MM.1S (cell line): ENCODE data around the gene SRPK2.

Experiments
- DNase-seq: peaks from one replicate; pipeline ENCODE4 v3.0.0-alpha.2; 2015
- H2AFZ ChIP-seq: fragments of 300-600 bp; sonication (generic); 2 replicates; pipeline ENCODE4 v1.6.0; 2016; ENCODE audit warnings: antibody characterized with exemption, low read length
- H3F3A ChIP-seq: fragments of 300-600 bp; sonication (generic); 2 replicates; pipeline ENCODE4 v1.6.1; 2016; ENCODE audit warnings: mild to moderate bottlenecking, antibody characterized with exemption, low read length, moderate library complexity, mixed read lengths; ENCODE audit not compliant: insufficient read depth
- H3K27ac ChIP-seq: fragments of 300-600 bp; sonication (generic); 2 replicates; pipeline ENCODE4 v1.5.1; 2016; ENCODE audit warnings: mild to moderate bottlenecking, low read length
- H3K27me3 ChIP-seq: fragments of 300-600 bp; sonication (generic); replicated peaks from 2 replicates; pipeline ENCODE4 v1.6.0; 2016; ENCODE audit warnings: low read length; ENCODE audit not compliant: insufficient read depth
- H3K36me3 ChIP-seq: fragments of 300-600 bp; sonication (generic); replicated peaks from 2 replicates; pipeline ENCODE4 v1.6.1; 2016; ENCODE audit warnings: mild to moderate bottlenecking, low read length, mixed read lengths; ENCODE audit not compliant: insufficient read depth
- H3K4me1 ChIP-seq: fragments of 300-600 bp; sonication (generic); 2 replicates; pipeline ENCODE4 v1.6.1; 2016; ENCODE audit warnings: low read length, mixed read lengths
- H3K4me2 ChIP-seq: fragments of 300-600 bp; sonication (generic); 2 replicates; pipeline ENCODE4 v1.6.0; 2016; ENCODE audit warnings: low read depth, low read length
- H3K4me3 ChIP-seq: fragments of 300-600 bp; sonication (generic); 2 replicates; pipeline ENCODE4 v1.5.1; 2016; ENCODE audit warnings: low read length, mixed read lengths
- H3K79me2 ChIP-seq: fragments of 300-600 bp; sonication (generic); 2 replicates; pipeline ENCODE4 v1.6.1; 2016; ENCODE audit warnings: mixed run types, low read length, mixed read lengths
- H3K9ac ChIP-seq: fragments of 300-600 bp; sonication (generic); 2 replicates; pipeline ENCODE4 v1.6.1; 2016; ENCODE audit warnings: low read length, mixed read lengths
- H3K9me2 ChIP-seq: fragments of 300-600 bp; sonication (generic); replicated peaks from 2 replicates; pipeline ENCODE4 v1.6.1; 2016; ENCODE audit warnings: mild to moderate bottlenecking, low read length, mixed read lengths; ENCODE audit not compliant: insufficient read depth
- H3K9me3 ChIP-seq: fragments of 300-600 bp; sonication (generic); replicated peaks from 2 replicates; pipeline ENCODE4 v1.6.1; 2016; ENCODE audit warnings: mild to moderate bottlenecking, low read length, mixed read lengths; ENCODE audit not compliant: insufficient read depth
- H4K20me1 ChIP-seq: fragments of 300-600 bp; sonication (generic); 2 replicates; pipeline ENCODE4 v1.6.1; 2016; ENCODE audit warnings: mild to moderate bottlenecking, low read length, moderate library complexity, mixed read lengths; ENCODE audit not compliant: insufficient read depth
- EZH2 ChIP-seq: fragments of 300-600 bp; sonication (generic); optimal IDR thresholded peaks from 2 replicates; pipeline ENCODE3; 2017; ENCODE audit warnings: low read depth, mild to moderate bottlenecking, antibody characterized with exemption, low read length, mixed read lengths
- EZH2phosphoT487 ChIP-seq: fragments of 300-600 bp; sonication (generic); IDR thresholded peaks from 2 replicates; pipeline ENCODE4 v1.6.1; 2018; ENCODE audit warnings: antibody characterized with exemption, low read length
- TF ChIP-seq, protein P1 (sequence below): fragments of 300-600 bp; sonication (generic); IDR thresholded peaks from 2 replicates; pipeline ENCODE4 v1.5.1; 2016; ENCODE audit warnings: antibody characterized with exemption, low read length, mixed read lengths

Gene SRPK2

DNA sequence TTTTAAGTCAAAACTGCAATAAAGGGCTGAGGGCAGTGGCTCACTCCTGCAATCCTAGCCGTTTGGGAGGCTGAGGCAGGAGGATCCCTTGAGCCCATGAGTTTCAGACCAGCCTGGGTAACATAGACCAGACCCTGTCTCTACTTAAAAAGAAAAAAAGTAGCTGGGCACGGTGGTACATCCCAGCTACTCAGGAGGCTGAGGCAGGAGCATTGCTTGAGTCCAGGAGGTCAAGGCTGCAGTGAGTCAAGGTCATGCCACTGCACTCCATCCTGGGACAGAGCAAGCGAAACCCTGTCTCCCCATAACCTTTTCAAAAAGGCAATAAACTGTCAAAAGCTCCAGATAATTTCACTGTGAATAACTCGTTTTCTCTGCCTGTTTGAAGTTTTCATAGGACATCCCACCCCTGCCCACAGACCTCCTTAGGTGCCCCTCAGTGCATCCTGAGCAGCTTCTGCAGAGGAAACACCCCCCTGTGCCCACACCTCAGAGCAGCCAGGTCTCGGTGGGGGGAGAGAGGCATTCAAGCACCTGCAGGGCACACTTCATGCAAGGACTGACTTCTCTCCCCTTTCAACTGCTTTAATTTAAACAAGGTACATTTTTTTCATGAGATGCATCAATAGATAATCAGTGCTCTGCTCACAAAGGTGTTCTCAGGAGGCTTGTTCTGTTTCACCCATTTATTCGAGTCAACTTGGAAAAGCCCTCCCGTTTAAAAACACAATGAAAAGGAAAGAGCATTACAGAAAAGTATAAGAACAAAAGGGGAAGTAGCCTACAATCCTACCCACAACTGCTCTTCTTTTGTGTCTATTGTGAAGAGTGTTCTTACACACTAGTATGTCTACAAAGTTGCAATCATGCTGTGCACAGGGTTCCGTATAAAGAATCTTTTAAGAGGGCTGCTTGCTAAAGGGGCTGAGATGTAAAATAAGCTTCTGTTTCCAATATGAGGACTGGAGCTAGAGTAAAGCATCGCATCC is 269.8 kb downstream of the SRPK2 start:
- TF ChIP-seq, protein P1, sequence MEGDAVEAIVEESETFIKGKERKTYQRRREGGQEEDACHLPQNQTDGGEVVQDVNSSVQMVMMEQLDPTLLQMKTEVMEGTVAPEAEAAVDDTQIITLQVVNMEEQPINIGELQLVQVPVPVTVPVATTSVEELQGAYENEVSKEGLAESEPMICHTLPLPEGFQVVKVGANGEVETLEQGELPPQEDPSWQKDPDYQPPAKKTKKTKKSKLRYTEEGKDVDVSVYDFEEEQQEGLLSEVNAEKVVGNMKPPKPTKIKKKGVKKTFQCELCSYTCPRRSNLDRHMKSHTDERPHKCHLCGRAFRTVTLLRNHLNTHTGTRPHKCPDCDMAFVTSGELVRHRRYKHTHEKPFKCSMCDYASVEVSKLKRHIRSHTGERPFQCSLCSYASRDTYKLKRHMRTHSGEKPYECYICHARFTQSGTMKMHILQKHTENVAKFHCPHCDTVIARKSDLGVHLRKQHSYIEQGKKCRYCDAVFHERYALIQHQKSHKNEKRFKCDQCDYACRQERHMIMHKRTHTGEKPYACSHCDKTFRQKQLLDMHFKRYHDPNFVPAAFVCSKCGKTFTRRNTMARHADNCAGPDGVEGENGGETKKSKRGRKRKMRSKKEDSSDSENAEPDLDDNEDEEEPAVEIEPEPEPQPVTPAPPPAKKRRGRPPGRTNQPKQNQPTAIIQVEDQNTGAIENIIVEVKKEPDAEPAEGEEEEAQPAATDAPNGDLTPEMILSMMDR = no peak
- TF ChIP-seq EZH2 (no peak), EZH2phosphoT487 (no peak)
- H3K4me2 ChIP-seq = no peak overlapping the region
- DNase-seq = no peak

DNA sequence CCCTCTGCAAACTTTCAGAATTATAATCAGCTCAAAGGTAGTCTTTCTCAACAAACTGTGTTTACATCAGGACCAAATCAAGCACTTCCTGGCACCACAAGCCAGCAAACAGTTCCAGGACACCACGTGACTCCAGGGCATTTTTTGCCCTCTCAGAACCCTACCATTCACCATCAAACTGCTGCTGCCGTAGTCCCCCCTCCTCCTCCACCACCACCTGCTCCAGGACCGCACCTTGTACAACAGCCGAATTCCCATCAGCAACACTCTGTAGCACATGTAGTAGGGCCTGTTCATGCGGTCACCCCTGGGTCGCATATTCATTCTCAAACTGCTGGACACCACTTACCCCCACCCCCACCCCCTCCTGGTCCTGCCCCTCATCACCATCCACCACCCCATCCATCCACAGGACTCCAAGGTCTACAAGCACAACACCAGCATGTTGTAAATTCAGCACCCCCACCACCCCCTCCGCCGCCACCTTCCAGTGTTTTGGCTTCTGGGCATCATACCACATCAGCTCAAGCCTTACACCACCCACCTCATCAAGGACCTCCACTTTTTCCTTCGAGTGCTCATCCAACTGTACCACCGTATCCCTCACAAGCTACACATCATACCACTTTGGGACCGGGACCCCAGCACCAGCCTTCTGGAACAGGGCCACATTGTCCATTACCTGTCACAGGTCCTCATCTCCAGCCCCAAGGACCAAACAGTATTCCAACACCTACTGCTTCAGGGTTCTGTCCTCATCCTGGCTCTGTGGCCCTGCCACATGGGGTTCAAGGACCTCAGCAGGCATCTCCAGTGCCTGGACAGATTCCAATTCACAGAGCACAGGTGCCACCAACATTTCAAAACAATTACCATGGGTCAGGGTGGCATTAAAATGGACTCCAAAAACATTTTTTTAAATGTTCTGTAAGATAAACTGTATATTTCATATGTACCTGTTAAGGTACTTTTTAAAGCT is 276.0 kb downstream of the SRPK2 start:
- Histone ChIP-seq H3K9ac (no peak overlapping the region), H3K27me3 (no peaks in the 10 kb centered on the region), H3K27ac (no peak overlapping the region), H3K4me2 (no peak overlapping the region), H3F3A (peaks cover 23% of the 10 kb centered on the region), H2AFZ (no peak overlapping the region), H3K4me3 (no peak overlapping the region), H3K36me3 (peaks cover 33% of the 10 kb centered on the region), H3K4me1 (no peaks in the 10 kb centered on the region), H3K9me2 (no peaks in the 10 kb centered on the region), H3K9me3 (no peaks in the 10 kb centered on the region), H3K79me2 (peaks cover 66% of the 10 kb centered on the region), H4K20me1 (no peaks in the 10 kb centered on the region)
- TF ChIP-seq EZH2phosphoT487 (no peak), EZH2 (no peak)
- TF ChIP-seq, protein P1 = no peak
- no peak for DNase-seq

More for the DNA sequence above, 269.8 kb downstream of the SRPK2 start:
- H3F3A ChIP-seq = peaks cover 10% of the 10 kb centered on the region
- peaks cover 13% of the 10 kb centered on the region; the same call in 1 of the 2 replicates for H3K4me1 ChIP-seq
- no peak overlapping the region for H3K9ac ChIP-seq
- H3K4me3 ChIP-seq = no peak overlapping the region
- no peaks in the 10 kb centered on the region for H3K9me3 ChIP-seq
- H3K79me2 ChIP-seq = peaks cover 30% of the 10 kb centered on the region
- no peak overlapping the region for H2AFZ ChIP-seq
- no peaks in the 10 kb centered on the region for H3K27me3 ChIP-seq
- no peaks in the 10 kb centered on the region for H4K20me1 ChIP-seq
- peak overlapping the region; percentile 13; the same call in 1 of the 2 replicates for H3K27ac ChIP-seq
- H3K36me3 ChIP-seq = peaks cover 16% of the 10 kb centered on the region; the same call in 1 of the 2 replicates
- H3K9me2 ChIP-seq = no peaks in the 10 kb centered on the region

DNA sequence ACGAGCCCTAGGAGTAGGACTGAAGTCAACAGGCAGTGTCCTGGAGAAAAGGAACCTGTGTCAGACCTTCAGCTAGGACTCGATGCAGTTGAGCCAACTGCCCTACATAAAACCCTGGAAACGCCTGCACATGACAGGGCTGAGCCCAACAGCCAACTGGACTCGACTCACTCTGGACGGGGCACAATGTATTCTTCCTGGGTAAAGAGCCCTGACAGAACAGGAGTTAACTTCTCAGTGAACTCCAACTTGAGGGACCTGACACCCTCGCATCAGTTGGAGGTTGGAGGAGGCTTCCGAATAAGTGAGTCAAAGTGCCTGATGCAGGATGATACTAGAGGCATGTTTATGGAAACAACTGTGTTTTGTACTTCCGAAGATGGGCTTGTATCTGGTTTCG is 281.3 kb downstream of the SRPK2 start:
- Histone ChIP-seq H4K20me1 (no peaks in the 10 kb centered on the region), H3K27ac (no peak overlapping the region), H3K36me3 (peaks cover 9% of the 10 kb centered on the region; the same call in 1 of the 2 replicates), H3F3A (peaks cover 28% of the 10 kb centered on the region), H3K9me2 (no peaks in the 10 kb centered on the region), H3K4me2 (no peak overlapping the region), H3K4me3 (no peak overlapping the region), H3K9me3 (no peaks in the 10 kb centered on the region), H3K79me2 (peaks cover 89% of the 10 kb centered on the region), H2AFZ (no peak overlapping the region), H3K27me3 (no peaks in the 10 kb centered on the region), H3K4me1 (peaks cover 11% of the 10 kb centered on the region), H3K9ac (no peak overlapping the region)
- TF ChIP-seq, protein P1 = no peak
- TF ChIP-seq EZH2phosphoT487 = no peak
- TF ChIP-seq EZH2 = no peak
- DNase-seq = no peak
